Nephron progenitor cell (in vitro differentiated cells): ENCODE data around the gene DPP8.

Experiments used
- DNase-seq: peaks from one replicate; pipeline ENCODE4 v3.0.0; 2021
- H3K27ac Mint-ChIP-seq: 2 replicates; pipeline ENCODE4 v1.8.0; 2021; ENCODE audit warnings: mild to moderate bottlenecking, moderate library complexity, mixed read lengths
- H3K27me3 Mint-ChIP-seq: 2 replicates; pipeline ENCODE4 v1.8.0; 2021; ENCODE audit warnings: mild to moderate bottlenecking, low read depth, mixed read lengths; ENCODE audit not compliant: poor library complexity
- H3K36me3 Mint-ChIP-seq: 2 replicates; pipeline ENCODE4 v1.8.0; 2021; ENCODE audit warnings: low read depth, mixed read lengths
- H3K4me1 Mint-ChIP-seq: 2 replicates; pipeline ENCODE4 v1.8.0; 2021; ENCODE audit warnings: mixed read lengths
- H3K4me3 Mint-ChIP-seq: 2 replicates; pipeline ENCODE4 v1.8.0; 2021; ENCODE audit warnings: mild to moderate bottlenecking, moderate library complexity, mixed read lengths
- H3K9me3 Mint-ChIP-seq: 2 replicates; pipeline ENCODE4 v1.8.0; 2021; ENCODE audit warnings: mild to moderate bottlenecking, moderate library complexity, mixed read lengths
- TF ChIP-seq, protein P1 (sequence below): fragments of 200-600 bp; sonication (generic); IDR thresholded peaks from 2 replicates; pipeline ENCODE4 v1.5.0; 2021; ENCODE audit warnings: antibody characterized with exemption

The DPP8 gene

DNA sequence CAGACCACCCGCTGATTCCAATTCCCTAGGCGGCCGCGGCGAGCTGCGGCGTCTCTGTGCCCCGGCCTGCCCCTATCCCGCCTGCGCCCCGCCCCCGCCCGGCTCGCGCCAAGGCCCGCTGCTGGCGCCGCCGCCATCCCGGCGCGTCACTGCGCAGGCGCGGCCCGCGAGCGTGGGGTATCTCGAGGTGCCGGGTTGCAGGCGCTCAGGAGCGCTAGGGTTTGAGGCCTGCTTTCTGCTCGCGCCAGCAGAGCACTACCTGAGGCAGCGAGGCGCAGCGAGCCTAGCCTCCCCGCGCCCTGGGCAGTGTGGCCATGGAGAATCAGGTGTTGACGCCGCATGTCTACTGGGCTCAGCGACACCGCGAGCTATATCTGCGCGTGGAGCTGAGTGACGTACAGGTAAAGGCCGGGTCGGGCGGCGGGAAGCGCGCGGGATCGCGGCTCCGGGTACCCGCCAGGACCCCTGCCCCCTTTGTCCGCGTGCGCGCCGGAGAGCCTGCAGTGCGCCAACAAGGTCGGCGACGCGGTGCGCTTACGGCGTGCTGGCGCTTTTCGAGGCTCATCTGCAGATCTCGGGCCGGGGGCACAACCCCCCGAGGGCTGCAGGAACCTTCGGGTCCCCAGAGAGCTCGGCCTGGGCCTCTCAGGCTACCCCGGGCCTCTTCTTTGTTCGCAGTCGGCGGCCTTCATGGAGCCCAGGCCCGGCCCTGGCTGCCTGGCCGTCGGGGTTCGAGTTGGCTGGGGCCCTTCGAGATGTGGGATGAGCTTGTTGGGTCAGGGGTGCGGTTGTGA, 13.0 kb upstream of the DPP8 start, which contains the start of gene HACD3:
TSS of gene HACD3 (plus strand) at position 146 of the 794 bp plus-strand sequence. CDS start at position 315, 169 bp downstream.
- peak; percentile 98 for DNase-seq
- TF ChIP-seq, protein P1, sequence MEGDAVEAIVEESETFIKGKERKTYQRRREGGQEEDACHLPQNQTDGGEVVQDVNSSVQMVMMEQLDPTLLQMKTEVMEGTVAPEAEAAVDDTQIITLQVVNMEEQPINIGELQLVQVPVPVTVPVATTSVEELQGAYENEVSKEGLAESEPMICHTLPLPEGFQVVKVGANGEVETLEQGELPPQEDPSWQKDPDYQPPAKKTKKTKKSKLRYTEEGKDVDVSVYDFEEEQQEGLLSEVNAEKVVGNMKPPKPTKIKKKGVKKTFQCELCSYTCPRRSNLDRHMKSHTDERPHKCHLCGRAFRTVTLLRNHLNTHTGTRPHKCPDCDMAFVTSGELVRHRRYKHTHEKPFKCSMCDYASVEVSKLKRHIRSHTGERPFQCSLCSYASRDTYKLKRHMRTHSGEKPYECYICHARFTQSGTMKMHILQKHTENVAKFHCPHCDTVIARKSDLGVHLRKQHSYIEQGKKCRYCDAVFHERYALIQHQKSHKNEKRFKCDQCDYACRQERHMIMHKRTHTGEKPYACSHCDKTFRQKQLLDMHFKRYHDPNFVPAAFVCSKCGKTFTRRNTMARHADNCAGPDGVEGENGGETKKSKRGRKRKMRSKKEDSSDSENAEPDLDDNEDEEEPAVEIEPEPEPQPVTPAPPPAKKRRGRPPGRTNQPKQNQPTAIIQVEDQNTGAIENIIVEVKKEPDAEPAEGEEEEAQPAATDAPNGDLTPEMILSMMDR, result no peak
- H3K4me3 Mint-ChIP-seq, result peak within 1 kb of the TSS; percentile 88
- peaks cover 16% of the 10 kb centered on the region for H3K36me3 Mint-ChIP-seq
- peaks cover 5% of the 10 kb centered on the region for H3K27me3 Mint-ChIP-seq
- H3K27ac Mint-ChIP-seq, result peak within 1 kb of the TSS; percentile 96
- H3K9me3 Mint-ChIP-seq, result no peaks in the 10 kb centered on the region
- peaks cover 52% of the 10 kb centered on the region for H3K4me1 Mint-ChIP-seq

DNA sequence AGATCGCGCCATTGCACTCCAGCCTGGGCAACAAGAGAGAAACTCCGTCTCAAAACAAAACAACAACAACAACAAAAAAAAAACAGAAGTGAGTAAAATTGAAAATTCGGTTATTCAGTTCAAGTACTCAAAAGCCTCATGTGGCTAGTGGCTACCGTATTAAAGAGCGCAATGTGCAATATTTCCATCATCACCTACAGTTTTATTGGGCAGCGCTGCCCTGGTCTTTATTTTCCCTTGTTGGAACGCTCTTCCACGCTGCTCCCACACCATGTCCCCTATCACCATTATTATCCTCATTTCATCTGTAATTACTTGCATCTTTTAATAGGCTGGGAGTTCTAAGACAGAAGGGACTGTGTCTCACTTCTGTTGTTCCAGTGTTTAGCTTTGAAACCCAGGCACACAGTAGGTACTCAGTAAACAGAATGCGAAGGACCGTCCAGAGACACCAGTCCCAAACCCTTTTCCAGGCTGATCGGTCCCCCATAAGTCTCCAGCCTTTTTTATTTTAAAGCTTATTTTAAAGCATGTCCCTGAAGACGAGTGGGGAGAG, 12.4 kb upstream of the DPP8 start:
- no peak for DNase-seq
- Mint-ChIP-seq H3K36me3 (peaks cover 9% of the 10 kb centered on the region), H3K4me3 (peak overlapping the region; percentile 72), H3K27ac (no peak overlapping the region), H3K4me1 (peaks cover 52% of the 10 kb centered on the region), H3K27me3 (peaks cover 5% of the 10 kb centered on the region), H3K9me3 (no peaks in the 10 kb centered on the region)
- TF ChIP-seq, protein P1, result no peak

DNA sequence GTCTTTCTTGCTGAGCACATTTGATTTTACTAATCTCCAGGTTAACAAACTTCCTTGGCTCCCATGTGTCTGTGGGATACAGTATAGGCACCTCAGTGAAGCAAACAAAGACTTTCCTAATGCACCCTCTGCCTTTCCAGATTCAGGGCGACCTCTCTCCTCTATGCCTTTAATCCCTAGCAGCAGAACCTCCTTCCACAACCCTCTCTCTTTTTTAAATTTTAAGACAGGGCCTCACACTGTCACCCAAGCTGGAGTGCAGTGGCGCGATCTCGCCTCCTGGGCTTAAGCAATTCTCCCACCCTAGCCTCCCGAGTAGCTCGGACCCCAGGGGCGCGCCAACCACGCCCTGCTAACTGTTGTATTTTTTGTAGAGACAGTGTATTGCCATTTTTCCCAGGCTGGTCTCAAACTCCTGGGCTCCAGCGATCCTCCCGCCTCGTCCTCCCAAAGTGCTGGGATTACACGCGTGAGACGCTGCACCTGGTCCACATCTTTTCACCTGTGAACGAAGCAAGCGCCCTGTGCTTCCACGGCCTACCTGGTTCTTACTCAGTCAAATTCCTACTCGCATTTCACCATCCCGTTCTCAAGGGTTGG, 11.1 kb upstream of the DPP8 start:
- peaks cover 5% of the 10 kb centered on the region for H3K27me3 Mint-ChIP-seq
- DNase-seq, result no peak
- peaks cover 39% of the 10 kb centered on the region for H3K4me1 Mint-ChIP-seq
- H3K36me3 Mint-ChIP-seq, result no peaks in the 10 kb centered on the region
- no peaks in the 10 kb centered on the region for H3K9me3 Mint-ChIP-seq
- H3K27ac Mint-ChIP-seq, result peak overlapping the region; percentile 73
- TF ChIP-seq, protein P1, result no peak
- no peak overlapping the region for H3K4me3 Mint-ChIP-seq

DNA sequence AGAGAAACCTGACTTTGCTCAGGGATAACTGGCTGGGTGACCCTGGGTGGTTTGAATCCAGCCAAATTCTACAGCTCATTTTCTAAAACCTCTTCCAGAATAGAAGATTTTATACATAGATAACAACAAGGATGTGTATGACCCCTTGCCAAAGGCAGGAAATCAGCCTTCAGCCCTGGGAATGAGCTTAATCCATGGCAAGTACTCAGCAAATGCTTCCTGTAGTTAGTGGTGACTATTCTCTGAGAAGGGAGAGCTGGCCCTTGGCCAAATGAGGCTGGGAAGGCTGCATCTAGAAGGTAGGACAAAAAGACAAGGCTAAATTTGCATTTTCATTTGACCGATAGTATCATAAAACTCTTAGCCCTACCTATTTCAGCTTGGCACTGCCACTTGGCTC, 8.1 kb upstream of the DPP8 start:
- H3K36me3 Mint-ChIP-seq, result no peaks in the 10 kb centered on the region
- H3K27me3 Mint-ChIP-seq, result peaks cover 10% of the 10 kb centered on the region
- no peak for DNase-seq
- H3K4me1 Mint-ChIP-seq, result peaks cover 16% of the 10 kb centered on the region
- no peaks in the 10 kb centered on the region for H3K9me3 Mint-ChIP-seq
- no peak overlapping the region for H3K27ac Mint-ChIP-seq
- TF ChIP-seq, protein P1, result no peak
- no peak overlapping the region for H3K4me3 Mint-ChIP-seq

DNA sequence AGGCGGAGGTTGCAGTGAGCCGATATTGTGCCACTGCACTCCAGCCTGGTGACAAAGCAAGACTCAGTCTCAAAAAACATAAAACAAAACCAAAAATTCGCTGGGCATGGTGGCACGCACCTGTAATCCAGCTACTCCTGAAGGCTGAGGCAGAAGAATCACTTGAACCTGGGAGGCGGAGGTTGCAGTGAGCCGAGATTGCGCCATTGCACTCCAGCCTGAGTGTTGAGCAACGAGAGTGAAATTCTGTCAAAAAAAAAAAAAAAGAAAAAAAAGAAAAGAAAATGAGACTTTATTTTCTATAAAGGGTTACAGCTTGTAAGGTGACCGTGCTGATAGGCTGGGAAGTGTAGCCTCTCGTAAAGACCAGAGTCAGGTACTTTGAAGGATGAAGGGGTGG, 6.7 kb upstream of the DPP8 start:
- Mint-ChIP-seq H3K36me3 (no peaks in the 10 kb centered on the region), H3K27me3 (peaks cover 10% of the 10 kb centered on the region), H3K4me1 (peaks cover 11% of the 10 kb centered on the region), H3K9me3 (no peaks in the 10 kb centered on the region), H3K27ac (no peak overlapping the region), H3K4me3 (no peak overlapping the region)
- TF ChIP-seq, protein P1, result no peak
- DNase-seq, result no peak
